Right lobe of liver (tissue), 4 donors: ENCODE measurements around the gene ROPN1L.

ENCODE experiments used
- POLR2A ChIP-seq: fragments of 450-650 bp; IDR thresholded peaks from one replicate; pipeline ENCODE4 v1.6.1; 2017; ENCODE audit warnings: antibody characterized with exemption, mild to moderate bottlenecking
- TF ChIP-seq, protein P1 (sequence below), 4 donors: fragments of 200-600 bp in 3 of 4; fragments of 450-650 bp in 1 of 4; IDR thresholded peaks; one replicate each; pipeline versions ENCODE4 v1.5.1 to v1.8.0; 2016 to 2022; ENCODE audit warnings: antibody characterized with exemption in 4 of 4, mild to moderate bottlenecking in 2 of 4
- donor health status: DM: no; HTN: no; CAD: no.
- donor health status: DM: no; HTN: no; CAD: no.
- donor health status: DM: no; HTN: yes; CAD: no.

- TF ChIP-seq, protein P1, sequence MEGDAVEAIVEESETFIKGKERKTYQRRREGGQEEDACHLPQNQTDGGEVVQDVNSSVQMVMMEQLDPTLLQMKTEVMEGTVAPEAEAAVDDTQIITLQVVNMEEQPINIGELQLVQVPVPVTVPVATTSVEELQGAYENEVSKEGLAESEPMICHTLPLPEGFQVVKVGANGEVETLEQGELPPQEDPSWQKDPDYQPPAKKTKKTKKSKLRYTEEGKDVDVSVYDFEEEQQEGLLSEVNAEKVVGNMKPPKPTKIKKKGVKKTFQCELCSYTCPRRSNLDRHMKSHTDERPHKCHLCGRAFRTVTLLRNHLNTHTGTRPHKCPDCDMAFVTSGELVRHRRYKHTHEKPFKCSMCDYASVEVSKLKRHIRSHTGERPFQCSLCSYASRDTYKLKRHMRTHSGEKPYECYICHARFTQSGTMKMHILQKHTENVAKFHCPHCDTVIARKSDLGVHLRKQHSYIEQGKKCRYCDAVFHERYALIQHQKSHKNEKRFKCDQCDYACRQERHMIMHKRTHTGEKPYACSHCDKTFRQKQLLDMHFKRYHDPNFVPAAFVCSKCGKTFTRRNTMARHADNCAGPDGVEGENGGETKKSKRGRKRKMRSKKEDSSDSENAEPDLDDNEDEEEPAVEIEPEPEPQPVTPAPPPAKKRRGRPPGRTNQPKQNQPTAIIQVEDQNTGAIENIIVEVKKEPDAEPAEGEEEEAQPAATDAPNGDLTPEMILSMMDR (IDR thresholded peaks at IDR 0.05): no peak
- TF ChIP-seq POLR2A: no peak
Observed at GRCh38 chr5:10447041-10447440, 5.4 kb downstream of the ROPN1L start.
